GM12864 (cell line): ENCODE measurements around the gene GIGYF2.

Source experiments
- DNase-seq: peaks from one replicate; pipeline ENCODE4 v3.0.0-alpha.2; 2011; ENCODE audit warnings: low read depth
- H3K4me3 ChIP-seq: 2 replicates; pipeline ENCODE4 v1.5.1; 2011; ENCODE audit warnings: mild to moderate bottlenecking, low read depth, low read length, control low read depth
- CTCF ChIP-seq: IDR thresholded peaks from 2 replicates; pipeline ENCODE4 v1.5.1; 2011; ENCODE audit warnings: low read depth, mild to moderate bottlenecking, moderate library complexity, low read length, control low read depth, inconsistent platforms; ENCODE audit errors: missing control alignments

The GIGYF2 gene

GRCh38 chr2:232859385-232859916 is 162.3 kb downstream of the GIGYF2 start:
- no peak overlapping the region for H3K4me3 ChIP-seq
- no peak for DNase-seq
- no peak for TF ChIP-seq CTCF

- no peak for DNase-seq
- H3K4me3 ChIP-seq: no peak overlapping the region
- TF ChIP-seq CTCF: no peak
Measured at GRCh38 chr2:232860593-232861241, 163.6 kb downstream of the GIGYF2 start.

- H3K4me3 ChIP-seq: no peak overlapping the region
- no peak for TF ChIP-seq CTCF
- DNase-seq: no peak
Measured at GRCh38 chr2:232861353-232861752, 164.2 kb downstream of the GIGYF2 start.

- DNase-seq: no peak
- no peak overlapping the region for H3K4me3 ChIP-seq
- TF ChIP-seq CTCF: no peak
Measured at GRCh38 chr2:232863996-232864395, 166.9 kb downstream of the GIGYF2 start.

- DNase-seq: no peak
- H3K4me3 ChIP-seq: no peak overlapping the region
- TF ChIP-seq CTCF: no peak
Measured at GRCh38 chr2:232865165-232865564, 168.0 kb downstream of the GIGYF2 start.

- TF ChIP-seq CTCF: no peak
- H3K4me3 ChIP-seq: no peak overlapping the region
Measured at GRCh38 chr2:232866104-232866503, 169.0 kb downstream of the GIGYF2 start.

GRCh38 chr2:232869138-232870017 is 172.2 kb downstream of the GIGYF2 start:
- TF ChIP-seq CTCF: no peak
- no peak overlapping the region for H3K4me3 ChIP-seq
- no peak for DNase-seq

More at GRCh38 chr2:232866104-232866503, 169.0 kb downstream of the GIGYF2 start:
- no peak for DNase-seq
